DLD1 (cell line): ENCODE data around the gene RPS6KA2.

ENCODE experiments used
- in situ Hi-C: cut with HindIII; loops from 2 replicates; pipeline ENCODE4 v1.10.0; 2017; ENCODE audit warnings: low sequenced_read_pairs

Gene RPS6KA2

GRCh38 chr6:166656230-166657151, 29.4 kb upstream of the RPS6KA2 start:
- in situ Hi-C loops: loop anchor here (10.0 kb wide), 1 partner anchor 78 kb away; no protein-coding TSS in a partner anchor

GRCh38 chr6:166655713-166656229, 28.7 kb upstream of the RPS6KA2 start:
- in situ Hi-C loops: loop anchor here (10.0 kb wide), 1 partner anchor 79 kb away; no protein-coding TSS in a partner anchor

- in situ Hi-C loops: loop anchor here (10.0 kb wide), 1 partner anchor 80 kb away; no protein-coding TSS in a partner anchor
Measured at GRCh38 chr6:166655251-166655650, 28.2 kb upstream of the RPS6KA2 start.

GRCh38 chr6:166654573-166654972, 27.5 kb upstream of the RPS6KA2 start:
- in situ Hi-C loops: loop anchor here (10.0 kb wide), 1 partner anchor 80 kb away; no protein-coding TSS in a partner anchor

DNA sequence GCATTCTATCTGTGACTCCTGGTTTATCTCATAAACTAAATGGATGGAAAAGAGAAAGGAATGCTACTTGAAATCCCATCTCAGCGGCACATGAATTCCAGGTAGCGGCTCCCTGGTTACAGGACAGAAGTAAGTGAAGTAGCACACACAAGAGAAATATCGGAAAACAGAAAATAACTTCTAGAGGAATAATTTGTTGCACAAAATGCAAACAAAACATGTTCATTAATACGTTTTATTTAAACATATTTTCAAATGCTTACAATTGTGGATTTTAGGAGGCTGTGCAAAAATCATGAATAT, 26.5 kb upstream of the RPS6KA2 start:
- in situ Hi-C loops: loop anchor here (10.0 kb wide), 1 partner anchor 81 kb away; no protein-coding TSS in a partner anchor

GRCh38 chr6:166650824-166651807, 24.1 kb upstream of the RPS6KA2 start:
- in situ Hi-C loops: loop anchor here (10.0 kb wide), 1 partner anchor 84 kb away; no protein-coding TSS in a partner anchor

- in situ Hi-C loops: loop anchor here (10.0 kb wide), 1 partner anchor 85 kb away; no protein-coding TSS in a partner anchor
Measured at GRCh38 chr6:166650047-166650446, 23.0 kb upstream of the RPS6KA2 start.

GRCh38 chr6:166648846-166649245, 21.8 kb upstream of the RPS6KA2 start:
- in situ Hi-C loops: no loop called here

DNA sequence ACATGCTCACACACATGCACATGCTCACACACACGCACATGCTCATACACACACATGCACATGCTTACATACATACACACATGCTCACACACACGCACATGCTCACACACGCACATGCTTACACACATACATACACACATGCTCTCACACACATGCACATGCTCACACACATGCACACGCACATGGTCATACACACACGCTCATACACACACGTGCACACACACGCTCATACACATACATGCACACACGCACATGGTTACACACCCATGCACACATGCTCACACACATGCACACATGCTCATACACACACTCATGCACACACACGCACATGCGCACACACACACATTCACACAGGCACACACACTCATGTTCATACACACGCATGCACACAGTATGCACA, 20.8 kb upstream of the RPS6KA2 start:
- in situ Hi-C loops: no loop called here

DNA sequence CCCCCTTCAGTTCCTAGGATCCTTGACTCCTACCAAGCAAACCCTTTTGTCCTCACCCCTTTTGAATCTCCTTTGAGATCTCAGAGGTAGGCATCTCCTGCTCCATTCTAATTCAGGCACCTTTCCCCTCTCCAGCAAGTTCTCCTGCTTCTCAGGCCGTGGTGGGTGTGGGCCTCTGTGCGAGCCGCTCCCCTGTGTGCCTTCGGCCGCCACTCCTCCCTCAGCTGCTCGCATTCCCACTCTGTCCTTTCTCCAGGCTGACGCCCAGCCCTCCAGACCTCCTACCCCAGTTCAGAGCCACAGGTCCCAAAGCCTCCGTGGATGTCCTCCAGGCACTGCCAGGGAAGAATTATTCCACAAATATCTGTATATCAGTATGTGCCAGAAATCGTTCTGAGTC, 19.7 kb upstream of the RPS6KA2 start:
- in situ Hi-C loops: no loop called here

- in situ Hi-C loops: no loop called here
Measured at GRCh38 chr6:166645896-166646295, 18.8 kb upstream of the RPS6KA2 start.

DNA sequence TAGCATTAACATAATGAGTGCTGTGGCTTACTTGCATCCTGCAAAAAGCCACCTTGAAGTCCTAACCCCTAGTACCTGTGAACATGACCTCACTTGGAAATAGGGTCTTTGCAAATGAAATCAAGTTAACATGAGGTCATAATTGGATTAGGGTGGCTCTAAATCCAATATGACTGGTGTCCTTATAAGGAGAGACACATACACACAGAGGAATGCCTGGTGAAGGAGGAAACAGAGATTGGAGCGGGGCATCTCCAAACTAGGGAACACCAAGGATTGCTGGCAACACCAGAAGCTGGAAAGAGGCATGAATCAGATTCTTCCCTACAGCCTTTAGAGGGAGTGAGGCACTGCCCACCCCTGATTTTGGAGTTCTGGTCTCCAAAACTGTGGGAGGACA, 17.6 kb upstream of the RPS6KA2 start:
- in situ Hi-C loops: no loop called here

DNA sequence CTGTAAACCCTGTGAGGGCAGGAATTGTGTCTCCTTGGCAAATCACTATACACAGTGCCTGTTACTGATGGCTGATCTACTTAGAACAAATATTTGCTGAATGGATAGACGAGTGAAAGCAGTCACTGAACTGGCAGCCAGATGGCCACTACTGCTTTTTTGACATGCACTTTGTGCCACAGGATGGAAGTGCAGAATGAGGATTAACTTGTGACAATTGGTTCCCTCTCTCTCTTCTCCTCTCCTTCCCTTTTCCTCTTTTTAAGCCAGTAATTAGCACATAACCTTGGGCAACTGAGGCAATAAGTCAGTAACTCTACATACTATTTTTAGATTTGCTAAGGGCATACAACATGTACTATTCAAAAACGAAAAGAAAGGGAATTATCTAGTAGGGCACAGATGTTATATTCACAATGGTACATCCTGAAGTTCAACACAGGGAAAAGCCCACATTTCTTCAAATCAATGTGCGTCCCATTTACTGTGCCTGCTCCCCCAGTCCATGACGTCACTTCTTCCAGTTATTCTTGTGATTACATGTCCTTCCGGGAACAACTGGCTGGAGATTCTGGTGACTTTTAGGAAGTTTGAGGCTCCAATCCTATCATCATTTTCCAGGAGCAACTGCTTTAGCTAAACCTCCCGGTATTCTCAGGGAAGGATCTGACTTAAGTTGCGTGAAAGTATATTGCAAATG, 17.0 kb upstream of the RPS6KA2 start:
- in situ Hi-C loops: no loop called here

- in situ Hi-C loops: no loop called here
Measured at GRCh38 chr6:166642646-166643045, 15.6 kb upstream of the RPS6KA2 start.

DNA sequence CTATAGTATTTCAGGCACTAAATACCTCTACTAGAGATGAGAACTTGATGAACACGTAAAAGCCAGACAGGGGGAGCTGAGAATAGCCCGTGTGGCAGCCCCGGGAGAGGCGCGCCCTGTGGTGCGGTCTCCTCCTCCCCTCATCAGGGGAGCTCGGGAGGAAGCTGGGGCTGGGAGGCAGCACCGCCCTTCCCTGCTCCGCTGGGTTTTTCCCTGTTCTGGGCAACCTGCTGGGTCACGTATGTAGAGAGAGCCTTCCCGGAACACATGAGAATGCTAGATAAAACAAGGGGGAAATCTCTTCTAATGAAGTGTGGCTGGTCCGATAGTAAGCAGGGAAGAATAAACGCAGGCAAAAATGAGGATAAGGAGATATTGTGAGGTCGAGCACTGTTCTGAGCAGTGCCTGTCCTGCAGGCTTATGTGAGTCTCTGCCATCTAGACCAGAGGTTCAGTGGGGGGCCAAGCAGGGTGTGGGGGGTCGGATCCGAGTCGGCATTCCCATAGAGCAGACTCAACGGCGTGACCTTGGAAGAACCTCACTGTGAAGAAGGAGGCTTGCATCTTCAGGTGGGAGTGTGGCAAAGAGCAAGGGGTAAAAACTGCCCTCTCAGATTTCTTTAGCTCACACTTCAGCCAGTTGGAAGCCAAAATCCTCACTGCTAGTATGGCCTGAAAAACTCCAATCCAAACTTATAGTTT, 13.4 kb upstream of the RPS6KA2 start:
- in situ Hi-C loops: no loop called here

DNA sequence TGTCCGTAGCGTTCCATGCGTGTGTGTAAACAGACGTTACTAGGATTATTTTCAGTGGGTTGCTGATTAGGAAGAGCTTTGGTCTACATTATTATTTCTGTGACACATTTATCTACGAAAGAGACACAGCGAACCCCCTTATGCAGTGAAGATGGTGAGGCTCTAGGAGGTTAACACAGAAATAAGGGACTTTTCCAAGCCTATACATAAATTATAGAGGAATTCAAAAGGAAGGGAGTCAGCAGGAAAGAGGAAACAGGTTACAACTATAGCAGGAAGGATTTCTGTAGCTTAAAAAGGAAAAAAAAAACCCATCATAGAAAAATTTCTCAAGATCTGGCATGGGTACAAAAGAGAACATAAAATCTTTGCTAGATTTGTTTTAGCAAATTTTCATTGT, 12.9 kb upstream of the RPS6KA2 start:
- in situ Hi-C loops: no loop called here

DNA sequence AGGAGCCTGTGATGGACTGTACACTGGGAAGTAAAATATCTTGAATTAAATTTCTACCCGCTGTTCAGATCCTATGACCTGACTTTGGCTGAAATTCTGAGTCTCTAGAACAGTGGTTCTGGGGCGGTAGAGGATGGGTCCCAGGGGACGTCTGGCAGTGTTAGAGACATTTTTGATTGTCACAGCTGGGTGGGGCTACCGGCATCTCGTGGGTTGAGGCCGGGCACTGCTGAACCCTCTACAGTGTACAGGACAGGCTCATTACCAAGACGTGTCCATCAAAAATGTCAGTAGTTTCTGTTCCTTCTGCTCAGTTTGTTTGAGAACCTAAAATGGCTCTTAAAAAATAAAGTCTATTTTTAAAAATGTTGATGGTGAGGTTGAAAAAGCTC, 11.5 kb upstream of the RPS6KA2 start:
- in situ Hi-C loops: no loop called here

GRCh38 chr6:166637812-166638572, 10.9 kb upstream of the RPS6KA2 start:
- in situ Hi-C loops: no loop called here

DNA sequence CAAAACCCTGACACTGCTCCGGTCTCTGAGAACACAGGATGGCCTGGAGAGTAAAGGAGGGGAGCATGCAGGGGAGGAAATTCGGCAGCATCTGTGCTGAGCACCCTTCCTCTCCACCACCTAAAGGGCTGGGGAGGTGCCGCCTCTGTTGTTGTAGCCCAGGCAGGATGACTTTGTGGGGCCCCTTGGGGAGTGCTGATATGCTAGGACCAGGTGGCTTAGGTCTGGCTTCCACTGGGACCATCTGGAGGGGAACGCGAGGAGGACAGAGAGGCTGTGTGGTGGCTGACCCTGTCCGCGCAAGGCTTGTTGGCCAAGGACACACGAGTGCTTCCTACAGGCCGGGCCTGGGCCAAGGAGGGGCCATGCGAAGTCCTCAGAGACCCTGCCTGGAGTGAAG, 9.9 kb upstream of the RPS6KA2 start:
- in situ Hi-C loops: no loop called here
